NCI-H2107 treated with DMSO at 0.1 percent for 48 hours (cell line): ENCODE measurements around the gene CAPRIN2.

Experiments used
- DNase-seq: peaks from one replicate; lab custom pipeline; 2025; ENCODE audit not compliant: unreplicated experiment; lab: John Stamatoyannopoulos, UW

The CAPRIN2 gene

DNA sequence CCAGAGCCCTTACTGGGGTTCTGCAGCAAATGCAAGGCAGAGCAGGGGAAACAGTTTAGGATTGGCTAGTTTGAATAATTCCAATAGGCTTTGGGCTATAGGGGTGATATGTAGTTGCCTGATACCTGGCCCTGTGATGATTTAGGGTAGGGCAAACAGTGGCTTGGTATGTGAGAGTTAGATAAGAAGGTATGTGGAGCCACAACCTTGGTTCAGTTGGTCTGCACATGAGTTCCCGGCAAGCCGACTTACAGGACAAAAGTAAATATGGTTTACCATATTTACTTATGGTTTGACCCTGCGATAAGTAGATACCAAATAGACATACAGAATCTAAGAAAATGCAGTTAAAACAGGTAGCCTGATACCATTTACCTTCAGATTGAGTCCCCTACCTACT lies 8.3 kb upstream of the CAPRIN2 start:
- DNase-seq, result no peak

GRCh38 chr12:30761730-30762129 lies 7.0 kb upstream of the CAPRIN2 start:
- DNase-seq, result no peak

DNA sequence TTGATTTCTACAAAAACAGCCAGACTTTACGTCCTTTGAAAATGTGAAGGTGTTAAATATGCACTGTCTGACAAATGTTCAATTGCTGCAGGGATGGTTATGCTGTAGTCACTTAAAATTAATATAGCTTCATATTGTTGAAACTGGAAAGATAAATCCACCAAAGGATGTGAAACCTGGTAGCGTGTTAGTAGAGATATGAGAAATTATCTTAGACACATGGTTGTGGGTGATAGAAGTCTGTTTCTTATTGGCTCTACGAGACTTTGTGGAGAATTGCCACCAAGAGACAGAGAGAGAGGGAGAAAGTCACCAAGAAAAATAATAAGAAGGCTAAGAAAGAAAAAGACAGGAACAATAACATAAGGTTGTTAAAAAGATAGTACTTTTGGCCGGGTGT lies 2.6 kb upstream of the CAPRIN2 start:
- DNase-seq, result no peak

DNA sequence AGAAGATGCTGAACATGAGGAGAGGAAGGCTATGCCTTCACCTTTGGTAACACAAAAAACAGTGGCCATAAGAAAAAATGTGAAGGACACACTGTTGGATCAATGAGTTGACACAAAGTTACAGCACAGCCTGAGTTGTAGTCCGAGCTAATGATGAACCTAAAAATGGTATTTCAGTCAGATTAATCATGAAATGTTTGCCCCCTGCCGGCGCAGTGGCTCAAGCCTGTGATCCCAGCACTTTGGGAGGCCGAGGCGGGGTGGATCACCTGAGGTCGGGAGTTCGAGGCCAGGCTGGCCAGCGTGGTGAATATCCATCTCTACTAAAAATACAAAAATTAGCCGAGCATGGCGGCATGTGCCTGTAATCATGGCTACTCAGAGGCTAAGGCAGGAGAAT lies 1.3 kb upstream of the CAPRIN2 start:
- DNase-seq, result no peak

DNA sequence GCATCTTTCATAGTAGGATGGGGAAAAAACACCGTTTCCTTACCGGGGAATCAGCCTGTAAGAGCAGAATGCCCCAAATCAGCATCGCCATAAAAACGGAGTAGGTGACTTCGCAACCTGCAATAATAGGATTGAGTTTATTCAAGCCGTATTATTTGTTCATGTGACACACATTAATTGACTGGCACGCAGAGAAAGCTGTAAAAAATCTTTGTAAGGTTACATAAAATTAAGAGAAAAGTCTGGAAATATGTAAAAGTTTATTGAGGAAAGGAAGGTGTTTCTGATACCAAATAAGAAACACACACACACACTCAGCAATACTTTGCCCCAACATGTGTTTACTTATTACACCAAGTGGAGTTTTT lies 628 bp upstream of the CAPRIN2 start:
- no peak for DNase-seq

DNA sequence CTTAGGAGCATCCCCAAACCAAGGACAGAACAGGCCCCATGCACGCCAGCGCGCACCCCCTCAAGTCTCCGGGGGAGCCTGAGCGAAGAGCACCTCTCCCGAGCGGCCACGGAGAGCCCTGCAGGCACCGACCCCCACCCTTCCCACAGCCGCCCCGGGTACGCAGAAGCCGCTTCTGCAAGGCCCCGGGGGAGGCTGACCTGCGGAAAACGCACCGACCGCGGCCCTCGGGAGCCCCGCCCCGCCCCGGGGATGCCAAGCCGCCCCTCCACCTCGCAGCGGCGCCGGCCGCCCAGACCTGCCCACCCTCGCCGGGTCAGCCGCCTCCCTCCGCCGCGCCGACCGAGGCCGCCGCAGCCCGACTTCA lies 385 bp downstream of the CAPRIN2 start:
- no peak for DNase-seq

DNA sequence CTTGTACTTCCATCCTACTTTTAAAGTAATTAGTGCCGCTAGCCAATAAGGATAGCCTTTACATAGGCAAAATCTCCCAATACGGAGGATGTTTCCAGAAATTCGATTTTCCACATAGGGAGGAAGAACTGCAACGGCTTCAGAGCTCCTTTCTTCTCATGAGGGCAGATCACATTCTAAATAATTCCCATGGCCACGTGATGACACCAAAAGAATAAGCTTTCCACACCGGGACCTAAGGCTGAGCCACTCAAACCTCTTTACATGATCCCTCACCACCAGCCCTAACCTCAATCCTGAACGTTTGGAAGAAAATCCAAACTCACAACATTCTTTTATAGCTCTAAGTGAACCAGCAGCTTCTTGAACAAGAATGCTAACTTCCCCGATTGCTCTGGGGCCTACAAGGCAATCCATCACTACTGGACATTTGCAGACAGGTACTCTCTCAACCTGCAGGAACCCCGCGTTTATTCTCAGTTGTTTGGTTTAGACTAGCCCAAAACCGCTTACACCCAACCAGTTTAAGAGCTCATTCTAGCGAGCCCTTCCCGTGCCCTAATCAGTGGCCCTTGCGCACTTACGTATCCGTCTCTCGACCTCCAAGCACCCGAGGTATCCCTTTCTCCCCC lies 884 bp downstream of the CAPRIN2 start:
- DNase-seq, result peak; percentile 35

DNA sequence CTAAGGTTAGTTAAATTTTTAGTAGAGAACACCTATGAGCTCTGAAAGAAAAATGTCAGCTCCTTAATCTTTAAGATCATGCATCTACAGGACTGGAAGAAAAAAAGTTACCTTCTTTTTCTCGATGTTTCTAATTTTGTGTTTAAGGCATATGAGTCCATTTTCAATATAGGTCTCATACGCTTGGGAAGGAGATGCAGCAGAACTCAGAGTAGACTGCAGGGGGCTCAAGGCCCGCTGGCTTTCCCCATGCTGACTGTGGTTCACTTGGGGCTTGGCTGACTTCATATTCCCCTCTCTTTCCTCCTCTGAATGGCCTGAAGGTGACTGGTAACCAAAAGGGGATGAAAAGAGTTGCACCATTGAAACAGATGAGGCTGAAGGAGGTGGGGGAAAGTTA lies 1.5 kb downstream of the CAPRIN2 start:
- no peak for DNase-seq

DNA sequence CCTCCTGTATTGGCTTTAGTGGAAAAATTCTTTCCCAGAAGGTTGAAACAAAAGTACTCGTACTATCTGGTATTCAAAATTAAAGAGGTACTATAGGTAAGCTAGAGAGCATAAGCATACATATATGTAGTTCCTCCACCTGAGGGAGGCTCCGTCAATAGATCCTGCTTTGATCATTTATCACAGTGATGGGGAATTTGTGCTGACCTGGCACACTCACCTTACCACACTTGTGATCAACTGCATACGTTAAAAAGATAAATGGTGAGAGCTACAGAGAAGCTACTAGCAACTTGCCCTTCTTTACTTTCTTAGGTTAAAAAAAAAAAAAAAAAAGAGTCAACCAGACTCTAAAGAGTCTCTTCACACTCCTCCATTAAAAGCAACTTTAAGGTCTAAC lies 2.5 kb downstream of the CAPRIN2 start:
- DNase-seq, result no peak

DNA sequence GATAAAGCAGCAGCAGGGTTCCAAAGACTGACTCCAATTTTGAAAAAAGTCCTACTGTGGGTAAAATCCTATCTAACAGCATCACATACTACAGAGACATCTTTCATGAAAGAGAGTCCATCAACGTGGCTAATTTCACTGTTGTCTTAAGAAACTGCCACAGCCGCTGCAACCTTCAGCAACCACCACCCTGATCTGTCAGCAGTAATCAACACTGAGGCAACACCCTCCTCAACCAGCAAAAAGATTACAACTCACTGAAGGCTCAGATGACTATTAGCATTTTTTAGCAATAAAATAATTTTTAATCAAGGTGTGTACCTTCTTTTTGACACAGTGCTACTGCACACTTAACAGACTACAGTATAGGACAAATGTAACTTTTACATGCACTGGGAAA lies 6.6 kb downstream of the CAPRIN2 start:
- DNase-seq, result no peak

DNA sequence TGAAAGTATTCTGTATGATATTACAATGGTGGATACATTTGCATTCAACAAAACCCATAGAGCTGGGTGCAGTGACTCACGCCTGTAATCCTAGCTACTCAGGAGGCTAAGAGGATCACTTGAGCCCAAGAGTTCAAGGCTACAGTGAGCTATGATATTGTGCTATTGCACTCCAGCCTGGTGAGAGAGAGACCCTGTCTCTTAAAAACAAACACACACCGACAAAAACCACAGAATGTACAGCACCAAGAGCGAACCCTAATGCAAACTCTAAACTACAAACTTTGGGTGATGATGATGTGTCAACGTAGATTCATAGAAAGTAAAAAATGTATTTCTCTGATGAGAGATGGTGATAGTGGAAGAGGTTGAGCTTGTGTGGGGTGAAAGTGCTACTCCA lies 8.6 kb downstream of the CAPRIN2 start:
- no peak for DNase-seq

DNA sequence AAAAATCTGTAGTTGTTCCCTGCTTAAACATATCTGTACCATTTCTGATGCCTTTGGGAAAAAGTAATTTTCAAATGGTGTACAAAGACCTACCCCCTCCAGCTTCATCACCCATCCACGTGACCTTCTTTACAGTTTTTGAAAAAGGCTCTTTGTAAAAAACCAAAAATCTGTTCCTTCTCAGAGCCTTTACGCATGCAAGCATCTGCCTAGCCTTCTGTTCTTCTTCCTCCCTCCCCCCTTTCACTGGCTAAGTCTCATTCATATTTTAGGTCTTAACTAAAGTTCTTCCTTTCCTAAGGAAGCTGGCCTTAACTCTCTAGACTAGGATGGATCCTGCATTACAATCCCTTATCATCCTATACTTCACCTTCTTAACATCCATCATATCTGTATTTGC lies 10.4 kb downstream of the CAPRIN2 start:
- no peak for DNase-seq

GRCh38 chr12:30740274-30740673 lies 14.5 kb downstream of the CAPRIN2 start:
- no peak for DNase-seq

DNA sequence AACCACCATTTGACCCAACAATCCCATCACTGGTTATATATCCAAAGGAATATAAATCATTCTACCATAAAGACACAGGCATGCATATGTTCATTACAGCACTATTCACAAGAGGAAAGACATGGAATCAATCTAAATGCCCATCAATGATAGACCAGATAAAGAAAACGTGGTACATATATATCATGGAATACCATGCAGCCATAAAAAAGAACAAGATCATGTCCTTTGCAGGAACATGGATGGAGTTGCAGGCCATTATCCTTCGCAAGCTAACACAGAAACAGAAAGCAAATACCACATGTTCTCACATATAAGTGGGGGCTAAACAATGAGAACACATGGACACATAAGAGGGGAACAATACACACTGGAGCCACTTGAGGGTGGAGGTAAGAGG lies 15.7 kb downstream of the CAPRIN2 start:
- DNase-seq, result no peak

- no peak for DNase-seq
Measured at GRCh38 chr12:30732954-30733637, 21.7 kb downstream of the CAPRIN2 start.

DNA sequence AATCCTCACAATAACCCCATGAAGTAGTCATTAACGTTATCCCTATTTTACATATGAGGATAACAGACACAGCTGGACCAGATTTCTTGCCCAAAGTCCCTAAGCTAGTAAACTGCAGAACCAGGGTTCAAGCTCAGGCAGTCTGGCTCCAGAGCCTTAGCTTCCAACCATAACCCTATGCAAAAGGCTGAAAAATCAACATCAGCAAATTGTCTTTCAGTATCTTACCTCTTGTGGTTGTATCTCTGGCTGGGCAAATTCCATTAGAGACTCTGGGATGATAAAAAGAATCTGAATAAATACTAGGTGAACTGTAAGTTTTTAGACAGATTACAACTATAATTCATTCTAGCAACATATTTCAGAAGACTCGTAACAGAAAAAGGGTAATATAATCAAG lies 24.7 kb downstream of the CAPRIN2 start:
- no peak for DNase-seq

DNA sequence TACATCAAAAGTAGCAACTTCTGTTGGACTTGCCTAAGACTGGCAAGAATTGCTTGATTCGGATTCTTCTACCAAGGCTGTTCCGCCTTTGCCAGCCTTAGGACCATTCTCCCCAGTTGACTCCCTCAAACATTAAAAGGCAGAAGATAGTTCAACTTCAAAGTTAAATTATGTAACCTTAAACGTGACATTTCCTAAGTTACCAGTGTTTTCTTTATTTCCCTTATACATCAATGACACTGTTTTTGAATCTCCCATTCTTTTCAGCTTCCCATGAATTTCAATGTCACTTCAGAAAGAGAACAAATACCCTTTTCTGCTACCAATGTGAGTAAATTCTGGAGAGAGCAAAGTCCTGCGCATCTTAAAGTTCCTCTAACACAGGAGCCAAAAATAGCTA lies 25.2 kb downstream of the CAPRIN2 start:
- DNase-seq, result no peak

DNA sequence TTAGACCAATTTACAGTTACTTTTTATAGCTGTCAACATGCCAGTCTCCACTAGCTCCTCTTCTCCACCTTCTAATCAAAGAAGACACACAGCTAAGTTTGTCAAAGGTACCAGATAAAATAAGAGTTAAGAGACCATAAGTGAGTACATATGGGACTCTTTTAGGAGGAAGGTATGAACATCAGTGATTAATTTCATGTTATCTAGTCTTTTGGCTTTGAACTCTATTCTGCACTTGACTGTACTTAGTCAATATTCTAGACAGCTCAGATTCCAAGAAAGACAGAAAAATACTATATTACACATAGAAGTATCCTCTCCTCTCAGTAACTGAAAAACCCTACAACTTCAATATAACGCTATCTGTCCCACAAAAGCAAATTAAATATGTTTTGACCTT lies 28.1 kb downstream of the CAPRIN2 start:
- DNase-seq, result no peak

DNA sequence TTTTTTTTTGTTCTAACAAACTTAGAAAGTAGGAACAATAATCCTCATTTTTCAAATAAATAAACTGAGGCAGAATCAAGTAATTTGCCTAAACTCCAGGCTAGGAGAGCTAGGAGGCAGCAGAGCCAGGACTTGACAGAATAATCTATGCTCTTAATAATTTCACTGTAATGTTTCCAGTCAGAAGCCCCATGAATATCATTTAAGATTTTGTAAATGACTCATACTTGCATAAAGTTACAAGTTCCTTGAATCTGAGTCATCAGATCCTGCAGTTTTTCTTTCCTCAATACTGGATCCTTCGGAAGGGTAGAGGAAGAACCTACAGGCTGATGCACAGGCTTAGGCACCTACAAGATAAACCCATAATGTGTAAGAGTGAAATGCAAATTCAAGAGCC lies 29.0 kb downstream of the CAPRIN2 start:
- no peak for DNase-seq

DNA sequence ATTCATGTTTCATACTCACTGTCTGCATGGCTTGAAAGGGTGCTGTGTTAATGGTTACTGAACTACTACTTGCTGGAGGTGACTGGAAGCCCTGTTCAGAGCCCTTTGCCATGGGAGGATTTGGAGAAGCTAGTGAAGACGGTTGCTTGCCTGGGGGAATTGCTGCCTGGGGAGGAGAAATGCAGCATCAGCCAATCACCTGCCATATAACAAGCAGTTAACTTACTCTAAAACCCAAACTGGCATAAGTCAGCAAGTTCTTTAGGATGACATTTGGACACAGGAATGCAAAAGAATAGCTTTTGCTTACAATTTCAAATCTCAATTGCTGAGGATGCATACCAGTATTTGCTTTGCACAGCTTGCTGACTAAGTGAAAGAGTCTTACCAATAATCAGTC lies 35.7 kb downstream of the CAPRIN2 start:
- no peak for DNase-seq

- no peak for DNase-seq
Measured at GRCh38 chr12:30707613-30708342, 47.0 kb downstream of the CAPRIN2 start.

GRCh38 chr12:30706476-30706875 lies 48.3 kb downstream of the CAPRIN2 start:
- DNase-seq, result no peak

DNA sequence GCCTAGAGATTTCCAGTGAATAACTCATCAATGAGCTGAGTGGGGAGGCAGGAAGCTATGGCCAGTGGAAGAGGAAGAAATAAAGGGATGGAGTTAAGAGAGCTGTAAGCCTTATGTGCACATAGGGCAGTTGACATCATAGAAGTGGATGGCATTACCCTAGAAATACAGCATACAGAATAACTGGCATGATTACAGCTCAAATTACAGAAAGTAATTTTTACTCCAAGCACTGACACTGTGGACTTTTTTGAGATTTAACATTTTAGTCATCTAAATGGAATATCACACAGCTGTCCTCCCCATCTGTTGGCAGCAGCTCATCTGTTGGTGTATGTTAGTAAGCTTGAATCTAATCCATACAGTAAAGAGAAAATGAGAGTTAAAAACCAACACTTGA lies 53.7 kb downstream of the CAPRIN2 start:
- no peak for DNase-seq
